Measurements from ENCODE around the gene MLLT10. TPM values are rescaled to one million over a fixed set of nuclear protein-coding genes. Genes with fewer than 3 reads are reported as not detected.

The MLLT10 gene
- total and polyA plus RNA-seq, 12 donors: 15.8 to 49.1 (median 29.8) TPM

- intact Hi-C loops (cut with DNase I): no loop called here
- H3K4me1 ChIP-seq (replicated peaks in 1 of 2): peaks cover 7% of the 10 kb centered on the region in 2 donors
- H3K27ac ChIP-seq: no peak overlapping the region
- DNase-seq: no peak
- WGBS, 4 donors: 82 to 100% (median 93%) methylated on average over 5 of the region's 5 CpGs
- TF ChIP-seq CTCF (IDR thresholded peaks at IDR 0.05) (no peak), POLR2A (IDR thresholded peaks at IDR 0.05) (no peak)
- no peaks in the 10 kb centered on the region for H3K27me3 ChIP-seq
- no peaks in the 10 kb centered on the region for H3K9me3 ChIP-seq (replicated peaks in 1 of 3)
- no peaks in the 10 kb centered on the region for H3K36me3 ChIP-seq (replicated peaks in 1 of 2)
- H3K4me3 ChIP-seq: no peak overlapping the region
Observed at GRCh38 chr10:21649454-21649872, 115.4 kb downstream of the MLLT10 start.

- H3K27ac ChIP-seq: no peak overlapping the region
- H3K9me3 ChIP-seq (replicated peaks in 1 of 3): no peaks in the 10 kb centered on the region
- H3K4me1 ChIP-seq (replicated peaks in 1 of 2): peaks cover 7% of the 10 kb centered on the region in 2 donors
- DNase-seq: no peak
- H3K4me3 ChIP-seq: no peak overlapping the region
- TF ChIP-seq POLR2A (IDR thresholded peaks at IDR 0.05) (no peak), CTCF (IDR thresholded peaks at IDR 0.05) (no peak)
- H3K36me3 ChIP-seq (replicated peaks in 1 of 2): no peaks in the 10 kb centered on the region
- intact Hi-C loops (cut with DNase I): no loop called here
- H3K27me3 ChIP-seq: no peaks in the 10 kb centered on the region
- 91 to 92% (median 92%) methylated on average over 2 of the region's 2 CpGs for WGBS, 4 donors
Observed at GRCh38 chr10:21650353-21650752, 116.3 kb downstream of the MLLT10 start.

GRCh38 chr10:21655236-21655635 is 121.2 kb downstream of the MLLT10 start:
- Histone ChIP-seq H3K27me3 (no peaks in the 10 kb centered on the region), H3K36me3 (replicated peaks in 1 of 2) (no peaks in the 10 kb centered on the region), H3K27ac (no peak overlapping the region), H3K4me1 (replicated peaks in 1 of 2) (peaks cover 7% of the 10 kb centered on the region in 2 donors), H3K9me3 (replicated peaks in 1 of 3) (no peaks in the 10 kb centered on the region), H3K4me3 (no peak overlapping the region)
- WGBS, 4 donors: 74 to 90% (median 84%) methylated on average over 3 of the region's 3 CpGs
- no peak for TF ChIP-seq CTCF (IDR thresholded peaks at IDR 0.05)
- no peak for TF ChIP-seq POLR2A (IDR thresholded peaks at IDR 0.05)
- no peak for DNase-seq
- intact Hi-C loops (cut with DNase I): no loop called here

- H3K4me3 ChIP-seq: no peak overlapping the region
- no peak overlapping the region for H3K27ac ChIP-seq
- H3K36me3 ChIP-seq (replicated peaks in 1 of 2): no peaks in the 10 kb centered on the region
- peaks cover 7% of the 10 kb centered on the region in 2 donors for H3K4me1 ChIP-seq (replicated peaks in 1 of 2)
- DNase-seq: no peak
- intact Hi-C loops (cut with DNase I): no loop called here
- no peaks in the 10 kb centered on the region for H3K9me3 ChIP-seq (replicated peaks in 1 of 3)
- WGBS, 4 donors: 93 to 97% (median 95%) methylated on average over 5 of the region's 5 CpGs
- no peaks in the 10 kb centered on the region for H3K27me3 ChIP-seq
- TF ChIP-seq POLR2A (IDR thresholded peaks at IDR 0.05) (no peak), CTCF (IDR thresholded peaks at IDR 0.05) (no peak)
Observed at GRCh38 chr10:21655687-21656086, 121.7 kb downstream of the MLLT10 start.

Measured in adrenal gland (tissue), 12 donors.